NCI-H2029 (cell line): ENCODE results near the gene KIF3B.
"Not testable (repeated sequence)": the region's sequence is repeated elsewhere in the genome, so short reads cannot be mapped to it uniquely, and the experiment has no call there.

ENCODE experiments used
- DNase-seq: peaks from one replicate; lab custom pipeline; 2025; lab: John Stamatoyannopoulos, UW

The KIF3B gene

DNA sequence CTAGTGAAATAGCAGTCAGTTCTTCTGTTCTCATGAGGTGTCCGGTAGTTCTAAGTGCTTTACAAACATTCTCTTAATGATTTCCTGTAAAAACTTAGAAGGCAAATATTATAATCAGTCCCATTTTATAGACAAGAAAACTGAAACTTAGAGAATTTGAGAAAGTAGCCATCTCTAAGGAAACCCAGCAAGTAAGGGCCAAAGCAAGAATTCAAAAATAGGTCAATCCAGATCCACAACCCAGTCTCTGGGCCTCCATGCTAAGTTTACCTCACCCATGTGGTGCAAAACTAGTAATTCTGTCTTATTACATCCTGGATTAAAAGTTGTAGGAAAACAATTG lies 53.1 kb downstream of the KIF3B start:
- DNase-seq = no peak

DNA sequence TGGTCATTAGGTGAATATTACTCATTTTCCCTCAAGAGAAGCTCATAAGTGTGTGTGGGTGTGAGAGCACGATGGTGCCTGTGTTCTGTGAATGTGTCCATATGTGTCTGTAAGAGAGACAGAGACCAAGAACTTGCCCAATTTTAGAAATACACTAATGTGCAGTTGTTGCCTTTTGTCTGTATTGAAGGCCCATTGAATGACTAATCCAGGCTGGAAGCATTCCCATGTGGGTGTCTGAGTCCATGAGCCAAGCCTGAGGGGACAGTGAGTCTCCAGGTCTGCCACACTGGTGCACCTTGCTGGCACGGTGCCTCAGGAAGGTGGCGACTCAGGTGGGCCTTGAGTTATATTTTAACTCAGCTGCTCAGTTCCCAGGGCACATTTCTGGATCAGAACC lies 55.2 kb downstream of the KIF3B start:
- DNase-seq = no peak

- DNase-seq = no peak
Measured at GRCh38 chr20:32333181-32333987, 55.9 kb downstream of the KIF3B start.

GRCh38 chr20:32333988-32334885 lies 56.8 kb downstream of the KIF3B start:
- DNase-seq = peak; percentile 58

- DNase-seq = no peak
Measured at GRCh38 chr20:32336918-32337347, 59.5 kb downstream of the KIF3B start.

DNA sequence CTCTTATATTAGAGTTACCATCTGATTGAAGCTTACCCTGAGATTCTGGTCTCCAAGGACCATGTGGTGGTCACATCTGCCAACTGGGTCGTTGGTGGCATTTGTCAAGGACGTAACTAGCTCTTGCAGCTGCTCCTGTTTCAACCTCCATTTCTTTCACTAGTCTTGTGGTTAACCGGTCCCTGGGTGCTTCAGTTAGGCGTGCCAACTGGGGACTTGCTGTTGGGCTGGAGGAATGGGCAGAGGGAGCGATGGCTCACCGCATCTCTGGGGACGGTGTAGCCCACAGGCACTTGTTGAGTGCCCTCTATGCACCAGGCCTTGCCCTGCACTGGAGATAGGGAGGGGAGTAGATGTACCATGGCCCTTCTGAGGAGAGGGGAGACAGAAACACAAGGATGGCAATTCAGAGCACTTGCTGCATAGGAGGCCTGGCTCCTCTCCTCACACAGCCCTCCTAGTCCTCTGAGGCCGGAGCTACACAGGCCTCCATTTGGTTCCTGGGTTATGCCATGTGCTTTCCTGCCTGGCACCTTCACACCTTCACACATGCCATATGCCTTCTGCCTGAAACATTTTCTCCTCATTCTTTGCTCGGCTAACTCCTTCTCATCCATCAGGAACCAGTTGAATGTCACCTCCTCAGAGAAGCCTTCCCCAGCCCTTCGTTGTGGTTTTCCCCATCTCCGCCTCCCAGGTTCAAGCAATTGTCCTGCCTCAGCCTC lies 60.6 kb downstream of the KIF3B start:
- no peak for DNase-seq

- no peak for DNase-seq
Measured at GRCh38 chr20:32338665-32339064, 61.2 kb downstream of the KIF3B start.

DNA sequence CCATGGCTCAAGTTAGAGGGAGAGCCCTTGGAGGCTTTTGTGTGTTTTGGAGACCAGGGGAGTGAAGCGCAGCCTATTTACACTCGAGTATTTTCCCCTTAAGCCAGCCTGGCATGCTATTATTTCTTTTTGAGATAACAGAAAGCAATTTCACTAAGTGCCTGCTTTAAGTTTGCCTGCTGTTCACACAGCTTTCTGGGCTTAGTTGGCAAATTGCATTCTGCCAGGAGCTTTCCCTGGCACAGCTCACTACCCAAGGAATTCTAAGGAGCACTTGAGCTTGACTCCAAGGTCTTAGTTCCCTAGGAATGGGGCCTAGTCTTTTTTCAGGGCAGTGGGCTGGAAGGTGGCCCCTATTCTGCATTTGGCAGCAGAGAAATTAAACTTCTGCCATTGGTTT lies 61.7 kb downstream of the KIF3B start:
- DNase-seq = no peak

- DNase-seq = not testable (repeated sequence)
Measured at GRCh38 chr20:32341053-32341452, 63.6 kb downstream of the KIF3B start.

- DNase-seq = no peak
Measured at GRCh38 chr20:32343439-32343838, 66.0 kb downstream of the KIF3B start.

DNA sequence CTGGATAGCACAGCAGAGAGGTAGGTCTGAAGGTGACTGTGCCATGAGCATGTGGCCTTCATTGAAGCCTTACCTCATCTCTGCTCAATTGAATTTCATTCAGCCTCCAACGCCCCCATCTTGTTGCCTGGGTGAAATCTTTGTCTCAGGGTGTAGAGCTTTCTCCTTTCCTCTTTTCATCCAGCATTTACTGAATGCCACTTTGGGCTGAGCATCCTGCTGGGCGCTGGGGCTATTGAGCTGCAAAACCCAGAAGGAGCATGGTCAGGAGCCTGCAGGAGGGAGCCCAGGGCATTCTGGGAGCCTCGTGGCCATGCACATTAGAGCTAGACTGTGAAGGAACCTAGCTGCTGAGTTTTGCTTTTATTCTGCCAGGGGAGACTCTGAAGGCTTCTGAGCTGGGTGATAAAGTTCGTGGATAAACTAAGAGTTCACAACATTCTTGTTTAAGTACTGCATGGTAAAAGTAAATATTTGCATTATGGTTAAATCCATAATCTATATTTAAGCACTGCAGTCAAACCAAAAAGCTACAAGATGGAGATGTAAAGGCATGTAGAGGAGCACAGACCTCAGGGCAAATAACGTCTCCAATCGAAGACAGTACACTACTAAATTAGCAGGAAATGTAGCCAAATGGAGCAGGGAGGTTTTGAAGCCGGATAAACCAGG lies 67.5 kb downstream of the KIF3B start:
- no peak for DNase-seq

- DNase-seq = no peak
Measured at GRCh38 chr20:32348207-32348606, 70.8 kb downstream of the KIF3B start.

DNA sequence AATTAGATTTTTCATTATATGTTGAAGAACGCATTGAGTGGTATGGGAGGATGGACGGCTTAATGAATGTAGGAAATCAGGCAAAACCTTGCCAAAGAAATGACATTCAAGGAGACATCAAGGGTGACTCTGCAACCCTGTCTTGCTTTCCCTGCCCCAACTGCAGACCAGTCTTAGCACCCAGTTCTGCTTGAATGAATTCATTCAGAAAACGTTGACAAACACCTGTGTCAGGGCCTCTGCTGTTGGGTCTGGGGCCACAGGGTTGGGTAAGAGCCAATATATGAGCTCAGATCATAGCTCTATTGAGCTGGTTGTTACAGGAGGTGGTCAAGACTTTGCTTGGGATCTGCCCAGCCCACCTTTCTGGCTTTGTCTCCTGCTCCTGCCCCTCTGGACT lies 73.0 kb downstream of the KIF3B start:
- DNase-seq = no peak

DNA sequence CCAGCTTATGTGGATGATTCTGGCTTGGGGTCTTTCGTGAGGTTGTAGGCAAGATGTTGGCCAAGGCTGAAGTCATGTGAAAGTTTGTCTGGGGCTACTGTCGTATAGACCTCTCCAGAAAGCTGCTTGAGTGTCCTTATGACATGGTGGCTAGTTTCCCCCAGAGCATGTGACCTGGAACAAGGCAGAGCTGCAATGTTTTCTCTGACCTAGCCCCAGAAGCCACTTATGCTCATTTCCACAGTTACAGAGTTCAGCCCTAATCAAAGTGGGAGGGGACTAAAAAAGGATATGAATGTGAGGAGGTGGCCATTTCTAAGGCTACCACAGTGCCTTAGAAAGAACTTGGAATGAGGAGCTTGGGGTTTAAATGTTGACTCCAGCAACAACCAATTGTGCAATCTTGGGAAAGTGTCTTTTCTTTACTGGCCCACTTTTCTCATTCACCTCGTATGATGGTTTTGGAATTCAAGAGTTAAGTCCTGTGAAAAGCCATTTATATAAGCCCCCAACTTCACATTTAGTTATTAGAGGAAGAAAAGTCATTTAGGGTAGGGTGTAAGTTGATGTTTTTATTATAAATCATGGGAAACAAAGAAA lies 74.8 kb downstream of the KIF3B start:
- no peak for DNase-seq

- no peak for DNase-seq
Measured at GRCh38 chr20:32353848-32354496, 76.5 kb downstream of the KIF3B start.

DNA sequence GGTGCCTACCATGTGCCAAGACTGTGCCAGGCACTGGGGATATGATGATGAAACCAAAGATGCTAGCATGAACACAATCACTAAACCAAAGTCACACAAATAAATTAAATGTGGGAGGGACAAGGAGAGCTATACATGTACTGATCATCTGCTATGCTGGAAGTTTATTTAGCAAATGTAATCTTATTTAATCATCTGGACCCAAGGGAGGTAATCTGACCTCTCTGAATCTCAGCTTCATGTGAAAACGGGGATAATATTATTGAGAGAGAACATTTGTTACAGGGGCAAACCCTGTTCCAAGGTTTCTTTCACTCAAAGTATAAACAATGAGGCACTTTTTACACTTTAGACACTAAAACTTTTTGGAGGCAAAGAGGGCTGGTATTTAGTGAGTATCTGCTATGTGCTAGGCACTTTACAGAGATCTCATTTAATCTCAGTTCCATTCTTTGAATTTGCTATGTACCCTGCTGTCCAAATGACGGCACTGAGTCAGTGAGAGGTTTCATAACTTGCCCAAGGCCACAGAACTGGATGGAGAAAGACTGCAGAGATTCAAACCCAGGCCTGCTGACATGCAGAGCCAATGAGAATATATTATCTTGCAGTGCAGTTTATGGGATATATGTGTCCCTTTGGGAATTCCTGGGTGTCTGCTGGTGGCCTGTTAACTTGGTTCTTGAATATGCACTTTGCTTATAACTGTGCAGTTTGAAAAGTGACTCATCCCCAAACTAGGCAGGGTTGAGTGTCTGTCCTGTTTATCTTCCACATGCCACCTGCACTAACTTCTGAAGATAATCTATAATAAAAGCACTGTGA lies 77.4 kb downstream of the KIF3B start:
- no peak for DNase-seq

GRCh38 chr20:32355417-32355841 lies 78.0 kb downstream of the KIF3B start:
- DNase-seq = no peak

DNA sequence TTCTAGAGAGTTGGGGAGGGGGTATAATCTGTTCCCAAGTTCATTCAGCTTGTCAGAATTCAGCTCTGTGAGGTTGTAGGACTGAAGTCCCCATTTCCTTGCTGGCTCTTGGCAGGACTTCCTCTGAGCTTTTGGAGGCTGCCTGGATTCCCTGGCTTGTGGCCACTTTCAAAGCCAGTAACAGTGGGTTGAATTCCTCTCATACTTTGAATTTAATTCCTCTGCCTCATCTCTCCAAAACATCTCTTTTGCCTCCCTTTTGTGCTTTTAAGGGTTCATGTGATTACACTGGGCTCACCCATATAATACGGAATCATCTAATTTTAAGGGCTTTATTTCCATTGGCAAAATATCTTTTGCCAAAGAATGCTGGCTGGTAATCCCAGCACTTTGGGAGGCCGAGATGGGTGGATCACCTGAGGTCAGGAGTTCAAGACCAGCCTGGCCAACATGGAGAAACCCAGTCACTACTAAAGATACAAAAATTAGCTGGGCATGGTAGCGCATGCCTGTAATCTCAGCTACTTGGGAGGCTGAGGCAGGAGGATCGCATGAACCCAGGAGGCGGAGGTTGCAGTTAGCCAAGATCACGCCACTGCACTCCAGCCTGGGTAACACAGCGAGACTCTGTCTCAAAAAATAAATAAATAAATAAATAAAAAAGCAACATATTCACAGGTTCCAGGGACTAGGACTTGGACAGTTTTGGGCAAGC lies 78.6 kb downstream of the KIF3B start:
- not testable (repeated sequence) for DNase-seq

GRCh38 chr20:32356622-32357374 lies 79.3 kb downstream of the KIF3B start:
- no peak for DNase-seq
